ENCODE results near the gene KLHL33.

DNA sequence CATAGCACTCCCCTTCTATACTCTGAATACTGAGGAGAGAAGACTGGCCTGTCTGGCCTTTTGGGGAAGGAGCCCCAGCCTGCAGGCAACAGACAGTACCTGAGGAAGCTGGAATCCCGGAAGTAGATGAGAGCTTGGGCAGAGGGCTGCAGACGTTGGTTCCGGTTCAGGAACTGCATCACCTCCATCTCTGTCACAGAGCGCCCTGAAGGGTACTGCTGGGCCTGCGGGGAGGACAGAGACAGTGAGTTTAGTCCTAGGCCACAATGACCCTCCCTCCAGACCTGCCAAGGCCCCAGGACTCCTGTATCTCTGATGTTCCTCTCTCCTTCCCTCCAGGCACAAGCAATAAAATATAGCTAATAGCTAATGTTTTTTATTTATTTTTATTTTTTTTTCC lies 51.1 kb downstream of the KLHL33 start:
- TF ChIP-seq EZH2 (IDR thresholded peaks at IDR 0.05; ENCODE audit: low read depth), result no peak
- TF ChIP-seq, protein P1, sequence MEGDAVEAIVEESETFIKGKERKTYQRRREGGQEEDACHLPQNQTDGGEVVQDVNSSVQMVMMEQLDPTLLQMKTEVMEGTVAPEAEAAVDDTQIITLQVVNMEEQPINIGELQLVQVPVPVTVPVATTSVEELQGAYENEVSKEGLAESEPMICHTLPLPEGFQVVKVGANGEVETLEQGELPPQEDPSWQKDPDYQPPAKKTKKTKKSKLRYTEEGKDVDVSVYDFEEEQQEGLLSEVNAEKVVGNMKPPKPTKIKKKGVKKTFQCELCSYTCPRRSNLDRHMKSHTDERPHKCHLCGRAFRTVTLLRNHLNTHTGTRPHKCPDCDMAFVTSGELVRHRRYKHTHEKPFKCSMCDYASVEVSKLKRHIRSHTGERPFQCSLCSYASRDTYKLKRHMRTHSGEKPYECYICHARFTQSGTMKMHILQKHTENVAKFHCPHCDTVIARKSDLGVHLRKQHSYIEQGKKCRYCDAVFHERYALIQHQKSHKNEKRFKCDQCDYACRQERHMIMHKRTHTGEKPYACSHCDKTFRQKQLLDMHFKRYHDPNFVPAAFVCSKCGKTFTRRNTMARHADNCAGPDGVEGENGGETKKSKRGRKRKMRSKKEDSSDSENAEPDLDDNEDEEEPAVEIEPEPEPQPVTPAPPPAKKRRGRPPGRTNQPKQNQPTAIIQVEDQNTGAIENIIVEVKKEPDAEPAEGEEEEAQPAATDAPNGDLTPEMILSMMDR (conservative IDR thresholded peaks at IDR 0.05), result no peak

Measured in PC-9 (cell line).